A673 (cell line): Measurements from ENCODE around the gene SLC1A4. TPM values are rescaled to one million over a fixed set of nuclear protein-coding genes. Genes with fewer than 3 reads are reported as not detected.
A peak's percentile ranks its signal among the peaks of the same experiment; 100 is the strongest.
"Not testable (repeated sequence)": the region's sequence is repeated elsewhere in the genome, so short reads cannot be mapped to it uniquely, and the experiment has no call there.

Source experiments
- BruUV-seq: library from RNA; stranded (reverse); fragments of 400-500 nt; replicated peaks from 2 replicates; lab custom pipeline; 2021; lab: Mats Ljungman, UMichigan
- CTCF ChIA-PET: fragments of 300-600 bp; sonication (Branson Sonifier 250); formaldehyde crosslinking; loops from one replicate; lab custom pipeline; 2022; ENCODE audit warnings: antibody characterized with exemption; lab: Charles Lee
- POLR2A ChIA-PET: fragments of 300-600 bp; sonication (Branson Sonifier 250); formaldehyde crosslinking; loops from one replicate; lab custom pipeline; 2022; ENCODE audit warnings: antibody characterized with exemption; ENCODE audit not compliant: low non-redundant PET; lab: Charles Lee
- DNase-seq: peaks from one replicate; pipeline ENCODE4 v3.0.0-alpha.2; 2015; ENCODE audit warnings: low spot score
- H3K27ac ChIP-seq: fragments of 200-600 bp; sonication (generic); 2 replicates; pipeline ENCODE4 v1.5.1; 2016; ENCODE audit warnings: mixed run types, low read depth, mild to moderate bottlenecking, mixed read lengths, antibody characterized with exemption, low read length; ENCODE audit not compliant: poor library complexity, severe bottlenecking
- H3K27me3 ChIP-seq: fragments of 200-600 bp; sonication (generic); replicated peaks from 2 replicates; pipeline ENCODE4 v1.6.1; 2017; ENCODE audit warnings: mixed run types, low read depth, mild to moderate bottlenecking, mixed read lengths, antibody characterized with exemption, low read length; ENCODE audit not compliant: insufficient read depth, poor library complexity
- H3K36me3 ChIP-seq: fragments of 200-600 bp; sonication (generic); 2 replicates; pipeline ENCODE4 v1.6.1; 2016; ENCODE audit warnings: mixed run types, mild to moderate bottlenecking, mixed read lengths, antibody characterized with exemption, low read length; ENCODE audit not compliant: insufficient read depth, poor library complexity, severe bottlenecking
- H3K4me1 ChIP-seq: fragments of 200-600 bp; sonication (generic); 2 replicates; pipeline ENCODE4 v1.6.1; 2017; ENCODE audit warnings: mixed run types, mild to moderate bottlenecking, mixed read lengths, antibody characterized with exemption, low read length; ENCODE audit not compliant: insufficient read depth, poor library complexity, severe bottlenecking
- H3K4me3 ChIP-seq: fragments of 200-600 bp; sonication (generic); 2 replicates; pipeline ENCODE4 v1.5.1; 2016; ENCODE audit warnings: low read depth, mixed run types, mild to moderate bottlenecking, mixed read lengths, low read length; ENCODE audit not compliant: poor library complexity, severe bottlenecking
- H3K9me3 ChIP-seq: fragments of 200-600 bp; sonication (generic); 2 replicates; pipeline ENCODE4 v1.6.1; 2016; ENCODE audit warnings: mixed run types, low read depth, mild to moderate bottlenecking, mixed read lengths, antibody characterized with exemption, low read length; ENCODE audit not compliant: poor library complexity, severe bottlenecking
- EZH2 ChIP-seq: fragments of 200-600 bp; sonication (generic); IDR thresholded peaks from 2 replicates; pipeline ENCODE4 v1.6.1; 2017; ENCODE audit warnings: borderline replicate concordance, low read depth, mild to moderate bottlenecking, mixed read lengths, antibody characterized with exemption, low read length; ENCODE audit not compliant: poor library complexity, severe bottlenecking
- intact Hi-C: fragments of 100-400 bp; cut with micrococcal nuclease; formaldehyde crosslinking; loops from one replicate; pipeline ENCODE4 v1.10.0; 2022; ENCODE audit not compliant: unreplicated experiment
- total RNA-seq: library from RNA; stranded (reverse); gene quantifications from 2 replicates; pipeline ENCODE4 v1.2.3, GENCODE V29; 2021
- TF ChIP-seq, protein P1 (sequence below): fragments of 300-800, 200-600 bp; sonication (generic); conservative IDR thresholded peaks from 2 replicates; pipeline ENCODE4 v1.5.1; 2017; ENCODE audit warnings: low read depth, mild to moderate bottlenecking, antibody characterized with exemption, low read length, moderate library complexity, mixed read lengths

Gene SLC1A4
- total RNA-seq, 1 experiment from 2014 or later: 78.1 TPM

GRCh38 chr2:65033178-65033577 lies 44.0 kb downstream of the SLC1A4 start:
- Histone ChIP-seq H3K9me3 (no peaks in the 10 kb centered on the region), H3K4me1 (peaks cover 26% of the 10 kb centered on the region), H3K27ac (no peak overlapping the region), H3K36me3 (no peaks in the 10 kb centered on the region), H3K4me3 (no peak overlapping the region), H3K27me3 (no peaks in the 10 kb centered on the region)
- DNase-seq: peak; percentile 52
- ChIA-PET POLR2A (interaction anchor here (0.5 to 0.6 kb wide), 2 partner anchors 9 to 169 kb away, joined by 4 to 6 read pairs; no protein-coding TSS in a partner anchor), CTCF (interaction anchor here (0.6 to 1.0 kb wide), 5 partner anchors 18 to 703 kb away, joined by 3 to 28 read pairs (median 4); no protein-coding TSS in a partner anchor)
- TF ChIP-seq, protein P1, sequence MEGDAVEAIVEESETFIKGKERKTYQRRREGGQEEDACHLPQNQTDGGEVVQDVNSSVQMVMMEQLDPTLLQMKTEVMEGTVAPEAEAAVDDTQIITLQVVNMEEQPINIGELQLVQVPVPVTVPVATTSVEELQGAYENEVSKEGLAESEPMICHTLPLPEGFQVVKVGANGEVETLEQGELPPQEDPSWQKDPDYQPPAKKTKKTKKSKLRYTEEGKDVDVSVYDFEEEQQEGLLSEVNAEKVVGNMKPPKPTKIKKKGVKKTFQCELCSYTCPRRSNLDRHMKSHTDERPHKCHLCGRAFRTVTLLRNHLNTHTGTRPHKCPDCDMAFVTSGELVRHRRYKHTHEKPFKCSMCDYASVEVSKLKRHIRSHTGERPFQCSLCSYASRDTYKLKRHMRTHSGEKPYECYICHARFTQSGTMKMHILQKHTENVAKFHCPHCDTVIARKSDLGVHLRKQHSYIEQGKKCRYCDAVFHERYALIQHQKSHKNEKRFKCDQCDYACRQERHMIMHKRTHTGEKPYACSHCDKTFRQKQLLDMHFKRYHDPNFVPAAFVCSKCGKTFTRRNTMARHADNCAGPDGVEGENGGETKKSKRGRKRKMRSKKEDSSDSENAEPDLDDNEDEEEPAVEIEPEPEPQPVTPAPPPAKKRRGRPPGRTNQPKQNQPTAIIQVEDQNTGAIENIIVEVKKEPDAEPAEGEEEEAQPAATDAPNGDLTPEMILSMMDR: peak; percentile 27; the same call in 1 of the 2 replicates
- no peak for TF ChIP-seq EZH2
- BruUV-seq: no TSS peak
- intact Hi-C loops: loop anchor here (5.0 kb wide), 1 partner anchor 446 kb away; no protein-coding TSS in a partner anchor

GRCh38 chr2:65033667-65034066 lies 44.5 kb downstream of the SLC1A4 start:
- POLR2A ChIA-PET: interaction anchor here (0.5 kb wide), 1 partner anchor 9 kb away, joined by 6 read pairs; no protein-coding TSS in a partner anchor
- DNase-seq, BruUV-seq, H3K4me3 ChIP-seq, H3K9me3 ChIP-seq, H3K27ac ChIP-seq, H3K27me3 ChIP-seq, H3K36me3 ChIP-seq: not testable (repeated sequence)
- intact Hi-C loops: loop anchor here (5.0 kb wide), 1 partner anchor 446 kb away; no protein-coding TSS in a partner anchor
- CTCF ChIA-PET: interaction anchor here (0.7 to 1.0 kb wide), 3 partner anchors 116 to 704 kb away, joined by 4 to 28 read pairs (median 4); no protein-coding TSS in a partner anchor
- H3K4me1 ChIP-seq: peaks cover 26% of the 10 kb centered on the region

GRCh38 chr2:65035351-65035943 lies 46.2 kb downstream of the SLC1A4 start:
- CTCF ChIA-PET: interaction anchor here (1.0 to 1.4 kb wide), 2 partner anchors 45 to 118 kb away, joined by 5 to 9 read pairs; no protein-coding TSS in a partner anchor
- Histone ChIP-seq H3K27ac (no peak overlapping the region), H3K27me3 (no peaks in the 10 kb centered on the region), H3K4me1 (peaks cover 26% of the 10 kb centered on the region), H3K4me3 (no peak overlapping the region), H3K36me3 (no peaks in the 10 kb centered on the region), H3K9me3 (no peaks in the 10 kb centered on the region)
- DNase-seq: peak; percentile 86
- BruUV-seq: no TSS peak
- TF ChIP-seq, protein P1: no peak
- no peak for TF ChIP-seq EZH2
- intact Hi-C loops: no loop called here
- POLR2A ChIA-PET: interaction anchor here (0.6 kb wide), 1 partner anchor 54 kb away, joined by 8 read pairs; no protein-coding TSS in a partner anchor
